Left ventricle myocardium inferior (tissue), 1 donor: ENCODE measurements around the gene CRYBB2. TPM values are rescaled to one million over a fixed set of nuclear protein-coding genes. Genes with fewer than 3 reads are reported as not detected.

ENCODE experiments used
- DNase-seq: peaks from one replicate; pipeline ENCODE4 v3.0.0-alpha.2; 2020
- H3K27ac ChIP-seq: fragments of 200-600 bp; replicated peaks from 2 replicates; pipeline ENCODE4 v1.8.0; 2021
- H3K27me3 ChIP-seq: fragments of 200-600 bp; 2 replicates; pipeline ENCODE4 v1.8.0; 2021; ENCODE audit warnings: low read depth
- H3K36me3 ChIP-seq: fragments of 200-600 bp; 2 replicates; pipeline ENCODE4 v1.8.0; 2021
- H3K4me1 ChIP-seq: fragments of 200-600 bp; 2 replicates; pipeline ENCODE4 v1.8.0; 2021
- H3K4me3 ChIP-seq: fragments of 200-600 bp; 2 replicates; pipeline ENCODE4 v1.8.0; 2021; ENCODE audit warnings: mild to moderate bottlenecking, moderate library complexity
- H3K9me3 ChIP-seq: fragments of 200-600 bp; replicated peaks from 2 replicates; pipeline ENCODE4 v1.8.0; 2021
- CTCF ChIP-seq: fragments of 200-600 bp; IDR thresholded peaks from 2 replicates; pipeline ENCODE4 v1.8.0; 2021; ENCODE audit warnings: antibody characterized with exemption, mild to moderate bottlenecking, borderline replicate concordance
- intact Hi-C: fragments of 100-400 bp; cut with micrococcal nuclease; formaldehyde crosslinking; loops from one replicate; pipeline ENCODE4 v1.11.0; 2022
- total RNA-seq: library from RNA; stranded (reverse); fragmentation: NEBNext Ultra II Directional; extraction: Animal tissue kit (Norgen Biotek cat#: 25700); gene quantifications from one replicate; pipeline ENCODE4 v1.2.1, GENCODE V29; 2021
- donor health status: DM: no; HTN: yes; CAD: no; lungs with severe emphysema.

Gene CRYBB2
- total RNA-seq, 1 donor from 2014 or later, result not detected

- Histone ChIP-seq H3K4me1 (no peaks in the 10 kb centered on the region), H3K9me3 (peaks cover 11% of the 10 kb centered on the region), H3K27me3 (no peaks in the 10 kb centered on the region), H3K4me3 (no peak overlapping the region), H3K27ac (no peak overlapping the region), H3K36me3 (peaks cover 66% of the 10 kb centered on the region)
- intact Hi-C loops, result no loop called here
- TF ChIP-seq CTCF, result no peak
- DNase-seq, result no peak
Observed at GRCh38 chr22:25182131-25183110, 37.0 kb upstream of the CRYBB2 start.

GRCh38 chr22:25183949-25184619 lies 35.4 kb upstream of the CRYBB2 start:
- Histone ChIP-seq H3K4me1 (no peaks in the 10 kb centered on the region), H3K4me3 (no peak overlapping the region), H3K27me3 (no peaks in the 10 kb centered on the region), H3K36me3 (peaks cover 60% of the 10 kb centered on the region), H3K9me3 (peaks cover 11% of the 10 kb centered on the region), H3K27ac (no peak overlapping the region)
- TF ChIP-seq CTCF, result no peak
- intact Hi-C loops, result no loop called here
- DNase-seq, result no peak

GRCh38 chr22:25186140-25186539 lies 33.3 kb upstream of the CRYBB2 start:
- no peaks in the 10 kb centered on the region for H3K4me1 ChIP-seq
- no peak for DNase-seq
- intact Hi-C loops, result no loop called here
- H3K9me3 ChIP-seq, result no peaks in the 10 kb centered on the region
- no peaks in the 10 kb centered on the region for H3K27me3 ChIP-seq
- H3K4me3 ChIP-seq, result no peak overlapping the region
- TF ChIP-seq CTCF, result no peak
- H3K36me3 ChIP-seq, result peaks cover 49% of the 10 kb centered on the region
- H3K27ac ChIP-seq, result no peak overlapping the region

GRCh38 chr22:25187469-25187868 lies 32.0 kb upstream of the CRYBB2 start:
- intact Hi-C loops, result no loop called here
- TF ChIP-seq CTCF, result no peak
- Histone ChIP-seq H3K27ac (no peak overlapping the region), H3K27me3 (no peaks in the 10 kb centered on the region), H3K4me3 (no peak overlapping the region), H3K36me3 (peaks cover 61% of the 10 kb centered on the region), H3K9me3 (no peaks in the 10 kb centered on the region), H3K4me1 (no peaks in the 10 kb centered on the region)
- no peak for DNase-seq

GRCh38 chr22:25192406-25192805 lies 27.0 kb upstream of the CRYBB2 start:
- TF ChIP-seq CTCF, result no peak
- Histone ChIP-seq H3K36me3 (peaks cover 56% of the 10 kb centered on the region), H3K27me3 (no peaks in the 10 kb centered on the region), H3K4me3 (no peak overlapping the region), H3K27ac (no peak overlapping the region), H3K4me1 (no peaks in the 10 kb centered on the region), H3K9me3 (no peaks in the 10 kb centered on the region)
- intact Hi-C loops, result no loop called here
- DNase-seq, result no peak
